GM12878 (cell line): ENCODE data around the gene JDP2. TPM values are rescaled to one million over a fixed set of nuclear protein-coding genes. Genes with fewer than 3 reads are reported as not detected.

Experiments used
- ATAC-seq: fragments of 200-7000 bp; cut with Tn5 transposase; 3 replicates; pipeline ENCODE4 v1.9.1; 2020; ENCODE audit warnings: mild to moderate bottlenecking, moderate library complexity
- BruUV-seq: library from RNA; stranded (reverse); fragments of 400-500 nt; replicated peaks from 2 replicates; lab custom pipeline; 2021; lab: Mats Ljungman, UMichigan
- CTCF ChIA-PET: fragments of 300-600 bp; sonication (Branson Sonifier 250); formaldehyde crosslinking; extraction: SDS; loops from one replicate; lab custom pipeline; 2021; ENCODE audit warnings: inconsistent platforms; lab: Yijun Ruan, JAX
- POLR2A ChIA-PET: fragments of 350-600 bp; formaldehyde crosslinking; extraction: SDS; loops from one replicate; lab custom pipeline; 2021; ENCODE audit warnings: inconsistent platforms; lab: Charles Lee
- RAD21 ChIA-PET: fragments of 300-600 bp; sonication (Branson Sonifier 250); formaldehyde crosslinking; loops from one replicate; lab custom pipeline; 2023; ENCODE audit warnings: antibody characterized with exemption; ENCODE audit not compliant: unreplicated experiment; lab: Charles Lee
- SMC1A ChIA-PET: fragments of 300-600 bp; sonication (Branson Sonifier 250); formaldehyde crosslinking; loops from one replicate; lab custom pipeline; 2023; ENCODE audit not compliant: unreplicated experiment, uncharacterized antibody; lab: Charles Lee
- DNase-seq: peaks from one replicate; pipeline ENCODE4 v3.0.0-alpha.2; 2011; ENCODE audit warnings: low read depth, low spot score
- FAIRE-seq: peaks from 3 replicates; lab custom pipeline; 2011; peaks lifted over from hg19 to GRCh38; lab: Jason Lieb, UNC
- H2AFZ ChIP-seq: 2 replicates; pipeline ENCODE4 v1.6.0; 2011; ENCODE audit warnings: low read depth, low read length, control low read depth; ENCODE audit not compliant: control insufficient read depth
- H3K27ac ChIP-seq: 2 replicates; pipeline ENCODE4 v1.5.1; 2011; ENCODE audit warnings: control low read depth; ENCODE audit not compliant: control insufficient read depth, insufficient read depth
- H3K27me3 ChIP-seq, 2 experiments: replicated peaks in 1 of 2; 2 replicates each; pipeline versions ENCODE4 v1.6.0 to v1.6.1; 2011; ENCODE audit warnings: low read length in 1 of 2; ENCODE audit not compliant: control insufficient read depth in 2 of 2, insufficient read depth in 2 of 2
- H3K36me3 ChIP-seq, 2 experiments: 2 replicates each; pipeline ENCODE4 v1.5.1; 2011; ENCODE audit warnings: low read length in 1 of 2; ENCODE audit not compliant: control insufficient read depth in 2 of 2, insufficient read depth in 2 of 2
- H3K4me1 ChIP-seq: 2 replicates; pipeline ENCODE4 v1.6.1; 2011; ENCODE audit warnings: mild to moderate bottlenecking, low read length, moderate library complexity, mixed read lengths; ENCODE audit not compliant: control insufficient read depth, insufficient read depth
- H3K4me2 ChIP-seq: 2 replicates; pipeline ENCODE4 v1.6.0; 2011; ENCODE audit warnings: control low read depth; ENCODE audit not compliant: control insufficient read depth, insufficient read depth
- H3K4me3 ChIP-seq: fragments of 200-600 bp; sonication (generic); 2 replicates; pipeline ENCODE4 v1.5.1; 2016
- H3K79me2 ChIP-seq: 2 replicates; pipeline ENCODE4 v1.6.0; 2011; ENCODE audit warnings: low read length; ENCODE audit not compliant: control insufficient read depth, insufficient read depth
- H3K9ac ChIP-seq: 2 replicates; pipeline ENCODE4 v1.8.0; 2011; ENCODE audit warnings: low read length, control low read depth, mixed read lengths; ENCODE audit not compliant: control insufficient read depth, insufficient read depth
- H3K9me3 ChIP-seq: replicated peaks from 3 replicates; pipeline ENCODE4 v1.5.1; 2011; ENCODE audit warnings: mild to moderate bottlenecking, low read length; ENCODE audit not compliant: control insufficient read depth, insufficient read depth
- H4K20me1 ChIP-seq: 2 replicates; pipeline ENCODE4 v1.6.0; 2011; ENCODE audit not compliant: control insufficient read depth, insufficient read depth
- E2F8 ChIP-seq: fragments of 450-650 bp; IDR thresholded peaks from 2 replicates; pipeline ENCODE4 v1.6.1; 2018; ENCODE audit warnings: mild to moderate bottlenecking, low read depth, moderate library complexity; ENCODE audit not compliant: partially characterized antibody
- HDAC2 ChIP-seq: fragments of 200-600 bp; sonication (generic); IDR thresholded peaks from 2 replicates; pipeline ENCODE4 v1.6.1; 2017
- JUND ChIP-seq: IDR thresholded peaks from 2 replicates; pipeline ENCODE4 v1.6.1; 2012; ENCODE audit warnings: low read depth, mild to moderate bottlenecking, low read length, improper control_type of control experiment, moderate library complexity
- NKRF ChIP-seq: fragments of 450-650 bp; conservative IDR thresholded peaks from 2 replicates; pipeline ENCODE4 v1.6.1; 2017; ENCODE audit warnings: mild to moderate bottlenecking, moderate library complexity
- PKNOX1 ChIP-seq: fragments of 450-650 bp; IDR thresholded peaks from 2 replicates; pipeline ENCODE4 v1.6.1; 2016; ENCODE audit warnings: mild to moderate bottlenecking
- WRNIP1 ChIP-seq: IDR thresholded peaks from 2 replicates; pipeline ENCODE4 v1.6.1; 2011; ENCODE audit warnings: low read depth, low read length, improper control_type of control experiment, borderline replicate concordance
- WGBS: methylation state at CpG from one replicate; pipeline ENCODE4 v1.1.6; 2016; ENCODE audit warnings: low lambda C conversion rate; ENCODE audit not compliant: insufficient replicate concordance, insufficient coverage; ENCODE audit errors: missing lambda C conversion rate; 5-methylcytosine and 5-hydroxymethylcytosine counted together
- in situ Hi-C: fragments of 300-500 bp; cut with MboI; formaldehyde crosslinking; loops from 9 replicates; pipeline ENCODE4 v1.14.3; 2018; ENCODE audit warnings: mixed read lengths
- intact Hi-C: fragments of 100-400 bp; cut with micrococcal nuclease; formaldehyde crosslinking; loops from one replicate; pipeline ENCODE4 v1.14.2; 2022; ENCODE audit not compliant: unreplicated experiment
- polyA plus RNA-seq, 11 experiments: library from polyadenylated mRNA; depleted of rRNA in 4 of 11; unstranded in 6 of 11; stranded (reverse) in 5 of 11; fragments of >200 nt; fragmentation: Nextera tagmentation in 4 of 11; fragmentation: Illumina TruSeq in 1 of 11; extraction: Ambion mirVana in 4 of 11; extraction: Trizol in 1 of 11; gene quantifications; 1 replicate in 1 of 11; 2 replicates in 10 of 11; pipeline versions ENCODE4 v1.2.1 to v1.2.3, GENCODE V29; 2011 to 2016; ENCODE audit warnings: inconsistent platforms in 2 of 11, missing spikeins in 2 of 11, low read depth in 1 of 11
- total RNA-seq, 4 experiments: library from RNA; depleted of rRNA in 3 of 4; stranded (reverse); fragments of >200 nt in 3 of 4; fragmentation: Illumina TruSeq in 1 of 4; extraction: Trizol in 1 of 4; gene quantifications; 2 replicates each; pipeline versions ENCODE4 v1.2.1 to v1.2.3, GENCODE V29; 2013 to 2021
- TF ChIP-seq, protein P1 (sequence below): fragments of 450-650 bp; IDR thresholded peaks from 2 replicates; pipeline ENCODE4 v1.6.1; 2017; ENCODE audit warnings: mild to moderate bottlenecking, moderate library complexity

The JDP2 gene
- total and polyA plus RNA-seq, 10 of the 15 experiments (the other 5 are each of a cell fraction or from before 2014, with no cell fraction given), result 0.71 to 21.3 (median 11.2) TPM

DNA sequence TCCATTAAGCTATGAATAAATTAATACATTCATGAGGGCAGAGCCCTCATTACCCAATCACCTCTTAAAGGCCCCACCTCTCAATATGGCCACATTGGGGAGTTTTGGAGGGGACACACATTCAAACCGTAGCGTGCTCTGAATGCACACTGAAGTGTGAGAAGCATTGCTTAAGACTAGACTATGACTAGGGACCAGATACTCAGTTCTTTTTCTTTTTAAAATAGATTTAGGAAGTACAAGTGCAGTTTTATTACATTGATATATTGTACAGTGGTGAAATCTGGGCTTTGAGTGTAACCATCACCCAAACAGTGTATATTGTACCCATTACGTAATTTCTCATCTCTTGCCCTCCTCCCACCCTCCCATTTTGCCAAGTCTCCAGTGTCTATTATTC is 21.0 kb upstream of the JDP2 start (continued):
- TF ChIP-seq PKNOX1, result no peak
- TF ChIP-seq JUND, result no peak
- no peak for TF ChIP-seq E2F8

DNA sequence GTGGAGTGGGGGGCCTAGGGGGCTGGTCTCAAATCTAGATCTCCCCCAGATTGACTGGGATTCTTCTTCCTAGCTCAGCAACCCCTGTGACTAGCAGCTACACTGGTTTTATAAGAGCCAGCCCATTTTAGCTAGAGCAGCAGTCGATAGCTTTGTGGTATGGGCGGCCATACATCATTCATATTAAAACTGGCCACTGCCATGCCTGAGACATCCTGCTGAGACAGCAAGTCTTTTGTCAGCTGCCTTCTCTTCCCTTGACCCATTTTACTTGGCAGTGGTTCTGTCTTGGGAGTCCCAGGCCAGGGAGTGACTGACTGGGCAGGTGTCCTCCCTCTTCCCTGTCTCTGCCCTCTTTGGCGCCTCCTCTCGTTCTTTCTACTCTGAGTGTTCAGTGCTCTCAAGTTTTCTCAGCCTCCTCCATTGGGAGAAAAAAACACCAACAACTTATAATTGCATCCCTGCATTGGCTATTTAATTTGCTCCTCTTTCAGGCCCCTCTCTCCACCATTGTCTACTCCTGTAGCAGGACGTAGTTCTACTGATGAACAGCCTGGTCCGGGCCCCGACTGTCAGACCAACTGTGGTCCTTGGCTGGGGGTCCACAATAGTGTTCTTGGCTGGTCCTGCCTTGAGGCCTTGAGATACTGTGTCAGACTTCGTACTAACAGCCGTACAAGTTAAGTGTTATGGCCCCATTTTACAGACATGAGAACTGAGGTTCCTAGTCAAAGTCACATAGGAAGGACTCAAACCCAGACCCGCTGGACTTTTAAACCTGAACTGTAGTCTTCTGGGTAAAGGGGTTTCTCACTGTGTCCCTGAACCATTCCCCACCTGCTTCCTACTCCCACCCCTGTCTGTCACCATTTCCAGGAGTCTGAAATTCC is 18.3 kb upstream of the JDP2 start:
- WGBS, result 94% methylated on average over 10 of the region's 10 CpGs
- Histone ChIP-seq H4K20me1 (no peaks in the 10 kb centered on the region), H3K4me1 (no peaks in the 10 kb centered on the region), H3K27ac (no peak overlapping the region), H3K9ac (no peak overlapping the region), H3K9me3 (no peaks in the 10 kb centered on the region), H2AFZ (no peak overlapping the region), H3K4me3 (no peak overlapping the region), H3K36me3 (no peaks in the 10 kb centered on the region), H3K79me2 (no peaks in the 10 kb centered on the region), H3K4me2 (no peak overlapping the region), H3K27me3 (no peaks in the 10 kb centered on the region)
- intact Hi-C loops, result no loop called here
- DNase-seq, result no peak
- RAD21 ChIA-PET, result no interaction called here
- in situ Hi-C loops, result no loop called here
- no peak for FAIRE-seq
- no TSS peak for BruUV-seq
- CTCF ChIA-PET, result interaction anchor here (0.8 to 1.4 kb wide), 2 partner anchors 104 to 152 kb away, joined by 3 read pairs; no protein-coding TSS in a partner anchor
- SMC1A ChIA-PET, result interaction anchor here (0.6 kb wide), 1 partner anchor 139 kb away, joined by 3 read pairs; no protein-coding TSS in a partner anchor
- no peak for ATAC-seq
- POLR2A ChIA-PET, result no interaction called here
- no peak for TF ChIP-seq HDAC2
- TF ChIP-seq WRNIP1, result no peak
- TF ChIP-seq NKRF, result no peak
- TF ChIP-seq, protein P1, sequence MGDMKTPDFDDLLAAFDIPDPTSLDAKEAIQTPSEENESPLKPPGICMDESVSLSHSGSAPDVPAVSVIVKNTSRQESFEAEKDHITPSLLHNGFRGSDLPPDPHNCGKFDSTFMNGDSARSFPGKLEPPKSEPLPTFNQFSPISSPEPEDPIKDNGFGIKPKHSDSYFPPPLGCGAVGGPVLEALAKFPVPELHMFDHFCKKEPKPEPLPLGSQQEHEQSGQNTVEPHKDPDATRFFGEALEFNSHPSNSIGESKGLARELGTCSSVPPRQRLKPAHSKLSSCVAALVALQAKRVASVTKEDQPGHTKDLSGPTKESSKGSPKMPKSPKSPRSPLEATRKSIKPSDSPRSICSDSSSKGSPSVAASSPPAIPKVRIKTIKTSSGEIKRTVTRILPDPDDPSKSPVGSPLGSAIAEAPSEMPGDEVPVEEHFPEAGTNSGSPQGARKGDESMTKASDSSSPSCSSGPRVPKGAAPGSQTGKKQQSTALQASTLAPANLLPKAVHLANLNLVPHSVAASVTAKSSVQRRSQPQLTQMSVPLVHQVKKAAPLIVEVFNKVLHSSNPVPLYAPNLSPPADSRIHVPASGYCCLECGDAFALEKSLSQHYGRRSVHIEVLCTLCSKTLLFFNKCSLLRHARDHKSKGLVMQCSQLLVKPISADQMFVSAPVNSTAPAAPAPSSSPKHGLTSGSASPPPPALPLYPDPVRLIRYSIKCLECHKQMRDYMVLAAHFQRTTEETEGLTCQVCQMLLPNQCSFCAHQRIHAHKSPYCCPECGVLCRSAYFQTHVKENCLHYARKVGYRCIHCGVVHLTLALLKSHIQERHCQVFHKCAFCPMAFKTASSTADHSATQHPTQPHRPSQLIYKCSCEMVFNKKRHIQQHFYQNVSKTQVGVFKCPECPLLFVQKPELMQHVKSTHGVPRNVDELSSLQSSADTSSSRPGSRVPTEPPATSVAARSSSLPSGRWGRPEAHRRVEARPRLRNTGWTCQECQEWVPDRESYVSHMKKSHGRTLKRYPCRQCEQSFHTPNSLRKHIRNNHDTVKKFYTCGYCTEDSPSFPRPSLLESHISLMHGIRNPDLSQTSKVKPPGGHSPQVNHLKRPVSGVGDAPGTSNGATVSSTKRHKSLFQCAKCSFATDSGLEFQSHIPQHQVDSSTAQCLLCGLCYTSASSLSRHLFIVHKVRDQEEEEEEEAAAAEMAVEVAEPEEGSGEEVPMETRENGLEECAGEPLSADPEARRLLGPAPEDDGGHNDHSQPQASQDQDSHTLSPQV, result no peak
